Central memory CD4-positive, alpha-beta T cell (primary cell): ENCODE measurements around the gene GOLT1A.
A peak's percentile ranks its signal among the peaks of the same experiment; 100 is the strongest.

ENCODE experiments used
- DNase-seq: peaks from one replicate; pipeline ENCODE4 v3.0.0; 2022

The GOLT1A gene

DNA sequence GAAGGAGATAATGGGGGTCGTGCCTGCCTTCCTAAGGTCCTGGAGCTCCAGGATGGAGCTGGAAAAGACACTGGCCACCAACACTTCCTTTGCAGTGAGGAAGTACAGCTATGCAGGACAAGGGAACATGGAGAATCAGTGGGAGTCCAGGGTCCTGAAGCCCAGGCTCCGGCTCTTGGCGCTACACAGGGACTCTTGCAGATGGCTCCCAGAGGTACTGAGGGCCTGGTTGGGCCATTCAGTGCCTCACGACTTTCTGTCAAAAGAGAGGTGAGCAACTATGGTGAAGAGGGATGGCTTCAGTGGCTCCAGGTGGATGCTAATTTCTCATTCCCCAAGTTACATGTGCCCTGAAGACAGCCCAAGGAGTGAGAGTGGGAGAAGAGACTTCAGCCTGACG, 60.1 kb downstream of the GOLT1A start:
- no peak for DNase-seq

GRCh38 chr1:204152310-204153044, 61.3 kb downstream of the GOLT1A start:
- DNase-seq, result no peak

DNA sequence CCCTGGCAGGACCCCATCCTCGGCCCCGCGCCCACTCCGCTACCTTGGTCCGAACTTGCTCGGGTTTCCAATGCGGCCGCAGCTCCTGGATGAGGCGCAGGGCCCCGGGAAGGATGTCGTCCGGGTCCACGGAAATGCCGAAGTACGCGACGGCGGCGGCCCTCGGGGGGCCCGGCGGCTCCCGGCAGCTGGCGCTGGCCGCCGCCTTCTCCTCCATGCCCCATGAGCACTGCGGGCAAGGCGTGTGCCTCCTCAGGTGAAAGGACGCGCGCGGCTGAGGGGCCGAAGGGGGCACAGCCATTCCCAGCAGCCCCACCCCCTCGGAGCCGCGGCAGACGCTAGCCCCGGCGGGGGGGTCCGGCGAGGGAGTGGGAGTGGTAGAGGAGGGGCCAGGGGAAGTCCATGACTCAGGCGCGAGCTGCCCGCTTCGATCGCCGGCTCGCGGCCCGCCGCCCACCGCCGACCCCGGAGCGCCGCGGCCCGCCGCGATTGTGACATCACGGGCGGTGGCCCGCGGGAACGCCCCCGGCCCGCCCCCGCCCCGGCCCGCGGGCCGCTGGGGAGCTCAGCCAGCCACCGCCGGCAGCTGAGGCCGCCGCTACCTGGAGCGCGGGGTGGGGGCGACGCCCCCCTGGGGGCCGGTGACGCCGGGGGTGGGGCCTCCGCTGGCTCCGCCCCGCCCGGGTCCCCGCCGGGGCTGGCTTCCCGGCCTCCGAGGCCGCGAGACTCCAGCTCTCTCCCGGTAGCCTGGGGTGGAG, 62.1 kb downstream of the GOLT1A start, which contains the start of gene ETNK2:
ETNK2 (minus strand) TSS at position 493 of the 758 bp plus-strand sequence; CDS start at position 301, 192 bp downstream.
- peak; percentile 56 for DNase-seq

GRCh38 chr1:204150702-204151551, 62.9 kb downstream of the GOLT1A start:
- DNase-seq, result no peak

DNA sequence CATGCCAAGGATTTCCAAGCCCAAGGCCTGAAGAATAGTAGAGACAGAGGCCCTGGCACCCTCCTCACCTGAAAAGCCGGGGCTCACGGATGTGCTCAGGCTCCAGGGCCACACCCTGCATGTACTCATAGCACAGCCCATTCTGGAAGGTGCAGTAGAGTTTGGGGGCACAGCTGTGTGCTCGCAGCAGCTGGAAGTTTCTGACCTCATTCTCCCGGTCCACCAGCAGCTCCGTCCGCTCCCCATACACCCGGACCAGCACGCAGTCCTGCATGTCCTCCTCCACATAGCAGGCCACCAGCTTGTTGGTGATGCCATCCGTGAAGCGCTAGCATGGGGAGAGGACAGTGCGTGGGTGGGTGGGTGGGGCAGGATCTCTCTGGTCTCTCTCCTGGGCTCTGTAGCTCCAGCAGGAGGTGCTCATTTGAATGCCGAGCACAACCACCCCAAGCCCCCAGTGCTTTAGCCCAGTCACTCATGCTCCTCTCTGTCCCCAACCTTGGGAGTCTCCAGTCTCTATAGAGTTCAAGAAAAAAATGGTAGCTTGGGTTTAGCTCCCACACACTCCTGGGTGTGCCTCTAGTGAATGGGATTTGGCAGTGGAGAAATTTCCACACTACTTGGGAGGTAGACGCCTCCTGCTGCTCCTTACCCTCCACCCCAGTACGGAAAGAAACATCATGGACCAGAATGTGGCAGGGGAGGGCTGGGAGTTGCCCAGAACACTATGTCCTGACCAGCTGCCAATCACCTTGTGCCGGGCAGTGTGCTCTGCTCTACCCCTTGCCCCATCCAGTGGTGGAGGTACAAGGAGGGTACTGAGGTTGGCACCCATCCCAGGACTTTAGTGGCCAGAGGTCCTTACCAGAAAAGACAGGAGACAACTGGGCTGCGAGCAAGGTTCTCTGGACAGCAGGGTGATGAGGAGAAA, 63.9 kb downstream of the GOLT1A start:
- DNase-seq, result no peak

GRCh38 chr1:204149107-204149506, 64.7 kb downstream of the GOLT1A start:
- no peak for DNase-seq
